HepG2 (cell line): ENCODE measurements around the gene KLHL33. TPM values are rescaled to one million over a fixed set of nuclear protein-coding genes. Genes with fewer than 3 reads are reported as not detected.

Source experiments
- ARNT2 ChIP-seq: sonication (generic); formaldehyde crosslinking; IDR thresholded peaks from 2 replicates; pipeline ENCODE4 v1.8.0; 2022; ENCODE audit warnings: mild to moderate bottlenecking, low read depth, missing genetic modification reagents, moderate library complexity
- CAMTA2 ChIP-seq: sonication (generic); formaldehyde crosslinking; IDR thresholded peaks from 2 replicates; pipeline ENCODE4 v1.4.0; 2020; ENCODE audit warnings: mild to moderate bottlenecking, missing genetic modification reagents, borderline replicate concordance
- CC2D1A ChIP-seq: sonication (generic); formaldehyde crosslinking; IDR thresholded peaks from 2 replicates; pipeline ENCODE4 v1.8.1; 2023; ENCODE audit warnings: mild to moderate bottlenecking, missing genetic modification reagents
- CHCHD3 ChIP-seq: sonication (generic); formaldehyde crosslinking; IDR thresholded peaks from 2 replicates; pipeline ENCODE4 v1.8.0; 2022; ENCODE audit warnings: mild to moderate bottlenecking, missing genetic modification reagents, moderate library complexity
- EHMT2 ChIP-seq: fragments of 200-600 bp; sonication (generic); IDR thresholded peaks from 2 replicates; pipeline ENCODE4 v1.7.0; 2017; ENCODE audit warnings: antibody characterized with exemption, low read depth, low read length, borderline replicate concordance
- ETV5 ChIP-seq: IDR thresholded peaks from 2 replicates; pipeline ENCODE4 v1.6.1; 2018; ENCODE audit warnings: missing biosample characterization, missing genetic modification reagents, inconsistent platforms, borderline replicate concordance
- EZH2 ChIP-seq: conservative IDR thresholded peaks from 2 replicates; pipeline ENCODE4 v1.6.1; 2012; ENCODE audit warnings: mild to moderate bottlenecking, low read depth, low read length, moderate library complexity
- PITX1 ChIP-seq: sonication (generic); formaldehyde crosslinking; IDR thresholded peaks from 2 replicates; pipeline ENCODE4 v1.5.1; 2020; ENCODE audit warnings: mild to moderate bottlenecking, missing genetic modification reagents
- POLR2AphosphoS2 ChIP-seq: IDR thresholded peaks from 2 replicates; pipeline ENCODE4 v1.6.1; 2011; ENCODE audit warnings: low read depth, low read length, improper control_type of control experiment
- SALL1 ChIP-seq: sonication (generic); formaldehyde crosslinking; IDR thresholded peaks from 2 replicates; pipeline ENCODE4 v1.8.0; 2022; ENCODE audit warnings: mild to moderate bottlenecking, missing genetic modification reagents
- SATB2 ChIP-seq: sonication (generic); formaldehyde crosslinking; IDR thresholded peaks from 2 replicates; pipeline ENCODE4 v1.5.0; 2020; ENCODE audit warnings: missing genetic modification reagents
- SRSF4 ChIP-seq: fragments of 200-400 bp; formaldehyde crosslinking; IDR thresholded peaks from one replicate; pipeline ENCODE4 v1.6.1; 2018; ENCODE audit warnings: mild to moderate bottlenecking, low read depth, low read length, moderate library complexity; ENCODE audit not compliant: poor library complexity, severe bottlenecking
- SRY ChIP-seq: sonication (generic); formaldehyde crosslinking; IDR thresholded peaks from 2 replicates; pipeline ENCODE4 v1.8.0; 2022; ENCODE audit warnings: mild to moderate bottlenecking, missing genetic modification reagents
- WIZ ChIP-seq: sonication (generic); formaldehyde crosslinking; IDR thresholded peaks from 2 replicates; pipeline ENCODE4 v1.5.1; 2020; ENCODE audit warnings: mild to moderate bottlenecking, missing genetic modification reagents
- ZC3H4 ChIP-seq: sonication (generic); formaldehyde crosslinking; IDR thresholded peaks from 2 replicates; pipeline ENCODE4 v1.4.0; 2020; ENCODE audit warnings: missing genetic modification reagents, borderline replicate concordance
- ZKSCAN1 ChIP-seq: fragments of 150-350 bp; IDR thresholded peaks from 2 replicates; pipeline ENCODE4 v1.6.1; 2014; ENCODE audit warnings: low read length
- ZNF235 ChIP-seq: sonication (generic); formaldehyde crosslinking; IDR thresholded peaks from 2 replicates; pipeline ENCODE4 v1.8.1; 2023; ENCODE audit warnings: mild to moderate bottlenecking, missing genetic modification reagents, borderline replicate concordance
- ZNF30 ChIP-seq: sonication (generic); formaldehyde crosslinking; IDR thresholded peaks from 2 replicates; pipeline ENCODE4 v1.5.0; 2020; ENCODE audit warnings: mild to moderate bottlenecking, missing genetic modification reagents
- ZNF484 ChIP-seq: sonication (generic); formaldehyde crosslinking; IDR thresholded peaks from 2 replicates; pipeline ENCODE4 v1.5.1; 2020; ENCODE audit warnings: mild to moderate bottlenecking, low read depth, missing genetic modification reagents, borderline replicate concordance
- ZNF557 ChIP-seq: sonication (generic); formaldehyde crosslinking; IDR thresholded peaks from 2 replicates; pipeline ENCODE4 v1.4.0; 2020; ENCODE audit warnings: missing genetic modification reagents
- ZNF7 ChIP-seq: IDR thresholded peaks from 2 replicates; pipeline ENCODE4 v1.6.1; 2016; ENCODE audit warnings: missing biosample characterization, missing genetic modification reagents
- ZNF83 ChIP-seq: sonication (generic); formaldehyde crosslinking; IDR thresholded peaks from 2 replicates; pipeline ENCODE4 v1.4.0; 2020; ENCODE audit warnings: missing genetic modification reagents, mild to moderate bottlenecking, borderline replicate concordance
- ZNF883 ChIP-seq: sonication (generic); formaldehyde crosslinking; IDR thresholded peaks from 2 replicates; pipeline ENCODE4 v1.5.1; 2020; ENCODE audit warnings: mild to moderate bottlenecking, missing genetic modification reagents; ENCODE audit errors: not compliant biosample characterization
- polyA plus RNA-seq, 8 experiments: library from polyadenylated mRNA; depleted of rRNA in 3 of 8; stranded (reverse) in 7 of 8; unstranded in 1 of 8; fragments of >200 nt; fragmentation: Illumina TruSeq in 4 of 8; extraction: Trizol in 4 of 8; gene quantifications; 2 replicates each; pipeline versions ENCODE4 v1.2.1 to v1.2.3, GENCODE V29; 2011 to 2016; ENCODE audit warnings: low read depth in 4 of 8, missing spikeins in 1 of 8, mixed read lengths in 1 of 8; ENCODE audit not compliant: insufficient read depth in 1 of 8
- total RNA-seq, 5 experiments: library from RNA; depleted of rRNA; stranded (reverse); fragments of >200 nt; fragmentation: Illumina TruSeq; extraction: Trizol; gene quantifications; 2 replicates each; pipeline ENCODE4 v1.2.3, GENCODE V29; 2016; ENCODE audit warnings: low read depth in 1 of 5
- TF ChIP-seq, protein P1 (sequence below), 2 experiments: sonication (generic) in 1 of 2; formaldehyde crosslinking in 1 of 2; IDR thresholded peaks; 2 replicates each; pipeline versions ENCODE4 v1.4.0 to v1.6.1; 2018 to 2020; ENCODE audit warnings: missing genetic modification reagents in 2 of 2, borderline replicate concordance in 1 of 2, low read depth in 1 of 2, mild to moderate bottlenecking in 1 of 2, missing biosample characterization in 1 of 2
- TF ChIP-seq, protein P2 (sequence below): sonication (generic); formaldehyde crosslinking; IDR thresholded peaks from 2 replicates; pipeline ENCODE4 v1.5.1; 2020; ENCODE audit warnings: missing genetic modification reagents, mild to moderate bottlenecking, borderline replicate concordance
- TF ChIP-seq, protein P3 (sequence below): sonication (generic); formaldehyde crosslinking; IDR thresholded peaks from 2 replicates; pipeline ENCODE4 v1.5.0; 2020; ENCODE audit warnings: mild to moderate bottlenecking, missing genetic modification reagents

Gene KLHL33
- total and polyA plus RNA-seq, 2 of the 13 experiments (the other 11 are each of a cell fraction or from before 2014, with no cell fraction given) = not detected

DNA sequence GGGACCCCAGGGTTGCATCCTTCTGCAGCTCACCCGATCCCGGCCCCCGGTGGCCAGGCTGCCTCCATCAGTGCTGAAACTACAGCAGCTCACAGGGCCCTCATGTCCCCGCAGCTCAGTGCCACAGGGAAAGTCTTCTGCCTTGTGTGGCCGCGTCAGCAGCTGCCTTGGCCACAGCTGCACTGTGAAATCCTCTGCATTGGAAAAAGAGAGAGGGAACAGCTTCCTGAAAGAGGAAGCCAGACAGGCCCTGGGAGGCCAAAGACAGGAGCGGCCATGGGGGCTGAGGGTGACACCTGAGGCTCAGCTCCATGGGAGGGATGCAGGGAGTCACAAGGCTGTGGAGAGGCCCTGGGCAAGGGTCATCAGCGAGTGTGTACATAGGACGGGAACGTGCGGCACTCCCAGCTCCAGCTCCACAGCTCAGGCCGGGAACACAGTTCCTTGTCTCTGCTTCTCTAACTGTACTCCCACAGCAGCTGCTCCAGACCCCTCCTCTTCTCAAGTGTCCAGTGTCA is 59.8 kb downstream of the KLHL33 start (continued):
- 0 out of 2 replicates have a peak, but pooled peaks have one; percentile 39 for TF ChIP-seq CHCHD3 (CRISPR knock-in tag)
- TF ChIP-seq SALL1 (CRISPR knock-in tag) = peak; percentile 72
- no peak for TF ChIP-seq CAMTA2 (CRISPR knock-in tag)
- no peak for TF ChIP-seq ZNF484 (CRISPR knock-in tag)
- TF ChIP-seq, protein P1, sequence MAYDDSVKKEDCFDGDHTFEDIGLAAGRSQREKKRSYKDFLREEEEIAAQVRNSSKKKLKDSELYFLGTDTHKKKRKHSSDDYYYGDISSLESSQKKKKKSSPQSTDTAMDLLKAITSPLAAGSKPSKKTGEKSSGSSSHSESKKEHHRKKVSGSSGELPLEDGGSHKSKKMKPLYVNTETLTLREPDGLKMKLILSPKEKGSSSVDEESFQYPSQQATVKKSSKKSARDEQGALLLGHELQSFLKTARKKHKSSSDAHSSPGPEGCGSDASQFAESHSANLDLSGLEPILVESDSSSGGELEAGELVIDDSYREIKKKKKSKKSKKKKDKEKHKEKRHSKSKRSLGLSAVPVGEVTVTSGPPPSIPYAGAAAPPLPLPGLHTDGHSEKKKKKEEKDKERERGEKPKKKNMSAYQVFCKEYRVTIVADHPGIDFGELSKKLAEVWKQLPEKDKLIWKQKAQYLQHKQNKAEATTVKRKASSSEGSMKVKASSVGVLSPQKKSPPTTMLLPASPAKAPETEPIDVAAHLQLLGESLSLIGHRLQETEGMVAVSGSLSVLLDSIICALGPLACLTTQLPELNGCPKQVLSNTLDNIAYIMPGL (CRISPR knock-in tag; IDR thresholded peaks at IDR 0.05; ENCODE audit: borderline replicate concordance in 1 of 2, low read depth in 1 of 2) = peak in 1 of 2 experiments; percentile 57; a peak in 1 of 4 replicates
- no peak for TF ChIP-seq EZH2
- no peak for TF ChIP-seq SRSF4
- TF ChIP-seq ETV5 (CRISPR knock-in tag) = no peak; the same call in 1 of the 2 replicates
- TF ChIP-seq ZNF557 (CRISPR knock-in tag) = 0 out of 2 replicates have a peak, but pooled peaks have one; percentile 24
- TF ChIP-seq POLR2AphosphoS2 = no peak
- TF ChIP-seq EHMT2 = no peak
- no peak for TF ChIP-seq WIZ (CRISPR knock-in tag)
- no peak for TF ChIP-seq ZNF235 (CRISPR knock-in tag)
- TF ChIP-seq, protein P2, sequence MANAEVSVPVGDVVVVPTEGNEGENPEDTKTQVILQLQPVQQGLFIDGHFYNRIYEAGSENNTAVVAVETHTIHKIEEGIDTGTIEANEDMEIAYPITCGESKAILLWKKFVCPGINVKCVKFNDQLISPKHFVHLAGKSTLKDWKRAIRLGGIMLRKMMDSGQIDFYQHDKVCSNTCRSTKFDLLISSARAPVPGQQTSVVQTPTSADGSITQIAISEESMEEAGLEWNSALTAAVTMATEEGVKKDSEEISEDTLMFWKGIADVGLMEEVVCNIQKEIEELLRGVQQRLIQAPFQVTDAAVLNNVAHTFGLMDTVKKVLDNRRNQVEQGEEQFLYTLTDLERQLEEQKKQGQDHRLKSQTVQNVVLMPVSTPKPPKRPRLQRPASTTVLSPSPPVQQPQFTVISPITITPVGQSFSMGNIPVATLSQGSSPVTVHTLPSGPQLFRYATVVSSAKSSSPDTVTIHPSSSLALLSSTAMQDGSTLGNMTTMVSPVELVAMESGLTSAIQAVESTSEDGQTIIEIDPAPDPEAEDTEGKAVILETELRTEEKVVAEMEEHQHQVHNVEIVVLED (CRISPR knock-in tag) = peak; percentile 48; the same call in 1 of the 2 replicates
- 0 out of 2 replicates have a peak, but pooled peaks have one; percentile 26 for TF ChIP-seq SRY (CRISPR knock-in tag)
- no peak for TF ChIP-seq ZNF30 (CRISPR knock-in tag)
- peak; percentile 68 for TF ChIP-seq ZNF883 (CRISPR knock-in tag)
- peak; percentile 62; the same call in 1 of the 2 replicates for TF ChIP-seq PITX1 (CRISPR knock-in tag)
- no peak for TF ChIP-seq ZC3H4 (CRISPR knock-in tag)
- TF ChIP-seq CC2D1A = no peak
- TF ChIP-seq SATB2 (CRISPR knock-in tag) = no peak
- TF ChIP-seq, protein P3, sequence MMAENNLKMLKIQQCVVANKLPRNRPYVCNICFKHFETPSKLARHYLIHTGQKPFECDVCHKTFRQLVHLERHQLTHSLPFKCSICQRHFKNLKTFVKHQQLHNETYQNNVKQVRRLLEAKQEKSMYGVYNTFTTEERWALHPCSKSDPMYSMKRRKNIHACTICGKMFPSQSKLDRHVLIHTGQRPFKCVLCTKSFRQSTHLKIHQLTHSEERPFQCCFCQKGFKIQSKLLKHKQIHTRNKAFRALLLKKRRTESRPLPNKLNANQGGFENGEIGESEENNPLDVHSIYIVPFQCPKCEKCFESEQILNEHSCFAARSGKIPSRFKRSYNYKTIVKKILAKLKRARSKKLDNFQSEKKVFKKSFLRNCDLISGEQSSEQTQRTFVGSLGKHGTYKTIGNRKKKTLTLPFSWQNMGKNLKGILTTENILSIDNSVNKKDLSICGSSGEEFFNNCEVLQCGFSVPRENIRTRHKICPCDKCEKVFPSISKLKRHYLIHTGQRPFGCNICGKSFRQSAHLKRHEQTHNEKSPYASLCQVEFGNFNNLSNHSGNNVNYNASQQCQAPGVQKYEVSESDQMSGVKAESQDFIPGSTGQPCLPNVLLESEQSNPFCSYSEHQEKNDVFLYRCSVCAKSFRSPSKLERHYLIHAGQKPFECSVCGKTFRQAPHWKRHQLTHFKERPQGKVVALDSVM (CRISPR knock-in tag) = no peak
- no peak for TF ChIP-seq ZNF7
- TF ChIP-seq ARNT2 (CRISPR knock-in tag) = no peak
- peak; percentile 94 for TF ChIP-seq ZNF83 (CRISPR knock-in tag)
- TF ChIP-seq ZKSCAN1 = no peak
